A172 (cell line): Measurements from ENCODE around the gene PROSER1. TPM values are rescaled to one million over a fixed set of nuclear protein-coding genes. Genes with fewer than 3 reads are reported as not detected.

Experiments used
- total RNA-seq: library from RNA; depleted of rRNA; stranded (reverse); fragments of >200 nt; shearing (Covaris generic); gene quantifications from 2 replicates; pipeline ENCODE4 v1.2.3, GENCODE V29; 2014; rRNA removed

The PROSER1 gene
- total RNA-seq, 1 experiment from 2014 or later, result 9.7 TPM

Other genes with a start within 250 kb of the PROSER1 start
- gene STOML3, start 47.3 kb downstream of the PROSER1 start, total RNA-seq, result not detected in 2 replicates
- 15.8 and 19.8 TPM in 2 replicates for gene NHLRC3, start 367 bp upstream of the PROSER1 start, total RNA-seq